Caco-2 (cell line): ENCODE measurements around the gene FBXO33. TPM values are rescaled to one million over a fixed set of nuclear protein-coding genes. Genes with fewer than 3 reads are reported as not detected.

Experiments used
- BruUV-seq: library from RNA; stranded (reverse); fragments of 400-500 nt; replicated peaks from 2 replicates; lab custom pipeline; 2021; lab: Mats Ljungman, UMichigan
- CTCF ChIA-PET: fragments of 300-600 bp; sonication (Branson Sonifier 250); formaldehyde crosslinking; loops from one replicate; lab custom pipeline; 2022; ENCODE audit warnings: antibody characterized with exemption; lab: Charles Lee
- POLR2A ChIA-PET: fragments of 300-600 bp; sonication (Branson Sonifier 250); formaldehyde crosslinking; loops from one replicate; lab custom pipeline; 2022; ENCODE audit warnings: antibody characterized with exemption; lab: Charles Lee
- DNase-seq, 2 experiments: peaks; one replicate each; pipeline versions ENCODE4 v3.0.0 to v3.0.0-alpha.2; 2020 to 2022
- H3K27me3 ChIP-seq: replicated peaks from 2 replicates; pipeline ENCODE4 v1.6.0; 2011; ENCODE audit warnings: low read length; ENCODE audit not compliant: control insufficient read depth, insufficient read depth
- H3K36me3 ChIP-seq: 2 replicates; pipeline ENCODE4 v1.5.1; 2011; ENCODE audit warnings: low read length; ENCODE audit not compliant: control insufficient read depth, insufficient read depth
- H3K4me1 ChIP-seq: fragments of 250-450 bp; sonication (Bioruptor Pico); 2 replicates; pipeline ENCODE4 v1.5.1; 2020; ENCODE audit warnings: mild to moderate bottlenecking
- H3K4me3 ChIP-seq: 2 replicates; pipeline ENCODE4 v1.5.1; 2011; ENCODE audit warnings: low read depth, mild to moderate bottlenecking, control low read depth, low read length
- H3K9me3 ChIP-seq: fragments of 250-450 bp; sonication (Bioruptor Pico); 2 replicates; pipeline ENCODE4 v1.5.1; 2020; ENCODE audit warnings: mild to moderate bottlenecking, moderate library complexity
- H3K27ac Mint-ChIP-seq: one replicate; pipeline ENCODE4 v1.8.0; 2022; ENCODE audit warnings: mixed read lengths; ENCODE audit not compliant: unreplicated experiment
- H3K27me3 Mint-ChIP-seq: one replicate; pipeline ENCODE4 v1.8.0; 2022; ENCODE audit warnings: mixed read lengths; ENCODE audit not compliant: insufficient read depth, unreplicated experiment
- H3K36me3 Mint-ChIP-seq: one replicate; pipeline ENCODE4 v1.8.0; 2022; ENCODE audit warnings: mild to moderate bottlenecking, mixed read lengths; ENCODE audit not compliant: insufficient read depth, unreplicated experiment
- H3K4me1 Mint-ChIP-seq: one replicate; pipeline ENCODE4 v1.8.0; 2022; ENCODE audit warnings: low read depth, mixed read lengths; ENCODE audit not compliant: unreplicated experiment
- H3K4me3 Mint-ChIP-seq: one replicate; pipeline ENCODE4 v1.8.0; 2022; ENCODE audit warnings: mild to moderate bottlenecking, moderate library complexity, mixed read lengths; ENCODE audit not compliant: unreplicated experiment
- H3K9me3 Mint-ChIP-seq: one replicate; pipeline ENCODE4 v1.8.0; 2022; ENCODE audit warnings: mixed read lengths; ENCODE audit not compliant: unreplicated experiment
- CTCF ChIP-seq, 2 experiments: fragments of 200-600 bp in 1 of 2; IDR thresholded peaks; 1 replicate in 1 of 2; 2 replicates in 1 of 2; pipeline versions ENCODE4 v1.5.1 to v1.8.0; 2011 to 2022; ENCODE audit warnings: antibody characterized with exemption in 1 of 2, control low read depth in 1 of 2, inconsistent platforms in 1 of 2, low read depth in 1 of 2, low read length in 1 of 2, mild to moderate bottlenecking in 1 of 2, moderate library complexity in 1 of 2; ENCODE audit not compliant: insufficient read depth in 1 of 2, severe bottlenecking in 1 of 2, unreplicated experiment in 1 of 2
- intact Hi-C: fragments of 100-400 bp; cut with micrococcal nuclease; formaldehyde crosslinking; loops from one replicate; pipeline ENCODE4 v1.10.0; 2022; ENCODE audit not compliant: unreplicated experiment
- total RNA-seq: library from RNA; stranded (reverse); gene quantifications from 2 replicates; pipeline ENCODE4 v1.2.3, GENCODE V29; 2022

Gene FBXO33
- total RNA-seq, 1 experiment from 2014 or later, result 6.0 TPM

GRCh38 chr14:39396448-39396847 is 35.8 kb downstream of the FBXO33 start:
- TF ChIP-seq CTCF (IDR thresholded peaks at IDR 0.05; ENCODE audit: insufficient read depth in 1 of 2, low read depth in 1 of 2, low read length in 1 of 2, severe bottlenecking in 1 of 2, unreplicated experiment in 1 of 2), result no peak
- no peaks in the 10 kb centered on the region for H3K27me3 Mint-ChIP-seq
- no peaks in the 10 kb centered on the region for H3K9me3 Mint-ChIP-seq
- H3K9me3 ChIP-seq, result no peaks in the 10 kb centered on the region
- H3K27me3 ChIP-seq, result no peaks in the 10 kb centered on the region
- H3K4me1 Mint-ChIP-seq, result no peaks in the 10 kb centered on the region
- H3K36me3 Mint-ChIP-seq, result no peaks in the 10 kb centered on the region
- intact Hi-C loops, result no loop called here
- DNase-seq, result no peak
- BruUV-seq, result no TSS peak
- H3K27ac Mint-ChIP-seq, result no peak overlapping the region
- H3K4me1 ChIP-seq, result peaks cover 6% of the 10 kb centered on the region; the same call in 1 of the 2 replicates
- ChIA-PET CTCF (no interaction called here), POLR2A (no interaction called here)
- no peak overlapping the region for H3K4me3 Mint-ChIP-seq
- H3K4me3 ChIP-seq, result no peak overlapping the region
- no peaks in the 10 kb centered on the region; the same call in 1 of the 2 replicates for H3K36me3 ChIP-seq

- TF ChIP-seq CTCF (IDR thresholded peaks at IDR 0.05; ENCODE audit: insufficient read depth in 1 of 2, low read depth in 1 of 2, low read length in 1 of 2, severe bottlenecking in 1 of 2, unreplicated experiment in 1 of 2), result no peak
These were observed 36.5 kb downstream of the FBXO33 start for GRCh38 chr14:39395555-39396254.

GRCh38 chr14:39393289-39393688 is 38.9 kb downstream of the FBXO33 start:
- H3K36me3 Mint-ChIP-seq, result no peaks in the 10 kb centered on the region
- peak in 1 of 2 experiments; percentile 11 for DNase-seq
- Histone ChIP-seq H3K4me3 (no peak overlapping the region), H3K9me3 (no peaks in the 10 kb centered on the region), H3K27me3 (no peaks in the 10 kb centered on the region), H3K36me3 (no peaks in the 10 kb centered on the region), H3K4me1 (peaks cover 6% of the 10 kb centered on the region; the same call in 1 of the 2 replicates)
- BruUV-seq, result no TSS peak
- ChIA-PET POLR2A (no interaction called here), CTCF (no interaction called here)
- no peaks in the 10 kb centered on the region for H3K9me3 Mint-ChIP-seq
- H3K27me3 Mint-ChIP-seq, result no peaks in the 10 kb centered on the region
- H3K4me3 Mint-ChIP-seq, result no peak overlapping the region
- no peaks in the 10 kb centered on the region for H3K4me1 Mint-ChIP-seq
- no peak overlapping the region for H3K27ac Mint-ChIP-seq
- intact Hi-C loops, result loop anchor here (1.0 kb wide), 1 partner anchor 39 kb away; the partner anchor contains the start of gene FBXO33
- TF ChIP-seq CTCF (IDR thresholded peaks at IDR 0.05; ENCODE audit: insufficient read depth in 1 of 2, low read depth in 1 of 2, low read length in 1 of 2, severe bottlenecking in 1 of 2, unreplicated experiment in 1 of 2), result no peak

More at GRCh38 chr14:39395555-39396254, 36.5 kb downstream of the FBXO33 start:
- H3K27me3 Mint-ChIP-seq, result no peaks in the 10 kb centered on the region
- no peaks in the 10 kb centered on the region for H3K27me3 ChIP-seq
- CTCF ChIA-PET, result interaction anchor here (0.6 kb wide), 1 partner anchor 53 kb away, joined by 3 read pairs; no protein-coding TSS in a partner anchor
- no peak overlapping the region for H3K4me3 Mint-ChIP-seq
- POLR2A ChIA-PET, result no interaction called here
- intact Hi-C loops, result no loop called here
- H3K4me1 Mint-ChIP-seq, result no peaks in the 10 kb centered on the region
- DNase-seq, result no peak
- BruUV-seq, result no TSS peak
- no peaks in the 10 kb centered on the region for H3K9me3 ChIP-seq
- peaks cover 6% of the 10 kb centered on the region; the same call in 1 of the 2 replicates for H3K4me1 ChIP-seq
- no peaks in the 10 kb centered on the region for H3K9me3 Mint-ChIP-seq
- H3K4me3 ChIP-seq, result no peak overlapping the region
- H3K27ac Mint-ChIP-seq, result no peak overlapping the region
- no peaks in the 10 kb centered on the region for H3K36me3 Mint-ChIP-seq
- no peaks in the 10 kb centered on the region; the same call in 1 of the 2 replicates for H3K36me3 ChIP-seq
